WI38 (cell line): ENCODE measurements around the gene SNX5.

Experiments
- H3K4me3 ChIP-seq: 2 replicates; pipeline ENCODE4 v1.5.1; 2011; ENCODE audit warnings: low read depth, mild to moderate bottlenecking, control low read depth, low read length
- CTCF ChIP-seq: IDR thresholded peaks from 2 replicates; pipeline ENCODE4 v1.5.1; 2012; ENCODE audit warnings: low read depth, mild to moderate bottlenecking, control low read depth, low read length

SNX5 gene

GRCh38 chr20:18009116-18009515, 40.5 kb upstream of the SNX5 start:
- no peak overlapping the region for H3K4me3 ChIP-seq
- TF ChIP-seq CTCF: no peak

GRCh38 chr20:18007534-18008292, 39.1 kb upstream of the SNX5 start:
- H3K4me3 ChIP-seq: no peak overlapping the region
- no peak for TF ChIP-seq CTCF

- no peak for TF ChIP-seq CTCF
- no peak overlapping the region for H3K4me3 ChIP-seq
These were observed 38.1 kb upstream of the SNX5 start for GRCh38 chr20:18006684-18007083.

DNA sequence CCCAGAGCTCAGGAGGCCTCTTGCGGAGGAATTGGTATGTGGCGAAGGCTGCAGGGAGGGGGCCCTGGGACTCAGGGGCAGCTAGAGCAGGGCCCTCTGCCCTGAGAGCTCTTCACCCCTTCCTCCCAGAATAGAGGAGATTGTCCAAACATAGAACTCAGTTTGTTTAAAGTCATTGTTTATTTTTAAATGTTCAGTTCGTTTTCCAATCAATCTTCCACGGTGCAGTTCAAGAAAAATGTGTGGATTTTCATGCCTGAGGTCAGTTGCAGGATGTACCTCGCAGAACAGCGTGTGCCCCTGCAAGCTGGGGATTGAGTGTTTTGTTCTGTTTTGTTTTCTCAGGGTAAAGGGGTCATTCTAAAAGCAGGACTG, 37.4 kb upstream of the SNX5 start:
- H3K4me3 ChIP-seq: no peak overlapping the region
- TF ChIP-seq CTCF: no peak

DNA sequence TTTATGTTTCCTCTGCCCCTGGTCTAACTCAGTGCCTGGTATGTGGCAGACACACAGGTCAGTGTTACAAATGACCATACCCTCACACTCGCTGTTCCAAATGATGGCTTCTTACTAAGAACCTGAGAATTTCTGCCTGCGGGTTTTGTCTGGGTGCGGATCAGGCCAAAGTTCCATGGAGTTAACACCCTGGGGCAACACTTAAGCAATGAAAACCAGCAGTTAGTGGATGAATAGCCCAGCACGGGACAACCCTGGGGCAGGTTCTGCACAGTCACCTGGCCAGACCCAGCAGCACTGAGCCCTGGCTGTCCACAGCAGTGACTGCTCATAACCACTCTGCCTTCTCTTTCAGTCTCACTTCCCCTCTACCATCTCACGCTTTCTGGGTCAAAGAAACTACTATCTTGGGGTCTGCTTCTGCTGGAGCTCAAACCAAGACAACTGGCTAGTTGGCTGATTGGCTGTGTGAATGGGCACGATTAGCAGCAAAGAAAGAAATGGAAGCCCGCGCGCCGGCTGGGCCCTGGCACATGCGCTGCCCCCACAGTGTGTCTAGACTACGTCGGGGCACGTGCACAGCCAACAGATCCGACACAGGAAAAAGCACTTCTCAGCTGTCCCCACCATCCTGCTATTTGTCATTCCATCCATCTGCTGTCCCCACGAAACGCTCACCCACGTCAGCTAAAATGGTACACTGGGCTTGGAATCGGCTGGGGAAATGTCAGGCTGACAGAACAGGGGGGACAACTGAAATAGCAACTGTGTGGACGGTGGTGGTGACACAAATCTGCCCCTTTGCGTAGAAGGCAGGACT, 36.8 kb upstream of the SNX5 start:
- TF ChIP-seq CTCF: no peak
- no peak overlapping the region for H3K4me3 ChIP-seq

GRCh38 chr20:18004384-18005031, 35.9 kb upstream of the SNX5 start:
- no peak for TF ChIP-seq CTCF
- no peak overlapping the region for H3K4me3 ChIP-seq

DNA sequence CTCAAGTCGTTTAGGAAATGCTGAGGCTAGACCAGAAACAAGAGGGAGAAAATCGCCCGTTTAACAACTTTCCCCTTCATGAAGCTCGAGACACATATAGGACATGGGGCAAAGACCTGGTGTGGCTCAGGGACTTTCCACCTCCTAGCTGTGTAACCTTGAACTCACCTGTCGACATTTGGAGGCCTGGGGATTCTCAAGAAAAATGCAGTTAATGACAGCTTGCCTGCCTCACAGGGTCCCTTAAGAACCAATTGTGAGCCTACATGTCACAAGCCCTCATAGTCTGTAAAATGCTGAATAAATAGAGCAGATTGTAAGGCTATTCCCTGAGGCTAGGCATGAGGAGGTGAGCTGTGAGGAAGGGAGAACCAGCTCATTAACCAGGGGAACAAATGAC, 35.3 kb upstream of the SNX5 start:
- no peak overlapping the region for H3K4me3 ChIP-seq
- no peak for TF ChIP-seq CTCF
